ENCODE measurements around the gene FOXL2.

DNA sequence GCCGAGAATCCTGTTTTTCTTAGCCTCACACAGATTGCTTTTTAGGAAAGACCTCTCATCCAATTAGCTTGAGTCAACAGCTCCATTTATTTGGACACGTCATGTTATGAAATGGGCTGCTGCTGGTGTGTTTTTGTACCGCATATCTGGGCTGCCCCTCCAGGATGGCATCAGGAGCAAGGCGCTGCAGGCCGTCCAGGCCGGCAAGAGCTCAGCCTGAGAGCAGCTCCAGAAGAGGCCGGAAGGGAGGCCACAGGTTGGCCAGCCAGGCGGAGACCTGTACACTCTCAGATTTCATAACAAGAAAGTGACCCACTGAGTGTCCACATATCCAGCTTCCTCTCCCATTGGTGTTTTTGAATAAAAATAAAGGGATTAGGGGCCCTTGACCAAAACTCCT is 28.4 kb upstream of the FOXL2 start:
- TF ChIP-seq POLR2A (IDR thresholded peaks at IDR 0.05) (no peak), EP300 (IDR thresholded peaks at IDR 0.05) (no peak)
- TF ChIP-seq, protein P1, sequence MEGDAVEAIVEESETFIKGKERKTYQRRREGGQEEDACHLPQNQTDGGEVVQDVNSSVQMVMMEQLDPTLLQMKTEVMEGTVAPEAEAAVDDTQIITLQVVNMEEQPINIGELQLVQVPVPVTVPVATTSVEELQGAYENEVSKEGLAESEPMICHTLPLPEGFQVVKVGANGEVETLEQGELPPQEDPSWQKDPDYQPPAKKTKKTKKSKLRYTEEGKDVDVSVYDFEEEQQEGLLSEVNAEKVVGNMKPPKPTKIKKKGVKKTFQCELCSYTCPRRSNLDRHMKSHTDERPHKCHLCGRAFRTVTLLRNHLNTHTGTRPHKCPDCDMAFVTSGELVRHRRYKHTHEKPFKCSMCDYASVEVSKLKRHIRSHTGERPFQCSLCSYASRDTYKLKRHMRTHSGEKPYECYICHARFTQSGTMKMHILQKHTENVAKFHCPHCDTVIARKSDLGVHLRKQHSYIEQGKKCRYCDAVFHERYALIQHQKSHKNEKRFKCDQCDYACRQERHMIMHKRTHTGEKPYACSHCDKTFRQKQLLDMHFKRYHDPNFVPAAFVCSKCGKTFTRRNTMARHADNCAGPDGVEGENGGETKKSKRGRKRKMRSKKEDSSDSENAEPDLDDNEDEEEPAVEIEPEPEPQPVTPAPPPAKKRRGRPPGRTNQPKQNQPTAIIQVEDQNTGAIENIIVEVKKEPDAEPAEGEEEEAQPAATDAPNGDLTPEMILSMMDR (IDR thresholded peaks at IDR 0.05): no peak
